OCI-LY1 (cell line): ENCODE measurements around the gene WDR70.
"Not testable (repeated sequence)": the region's sequence is repeated elsewhere in the genome, so short reads cannot be mapped to it uniquely, and the experiment has no call there.

Experiments used
- H2AFZ ChIP-seq: fragments of 200-600 bp; sonication (generic), shearing (Covaris generic); 2 replicates; pipeline ENCODE4 v1.6.0; 2014; ENCODE audit warnings: antibody characterized with exemption, mild to moderate bottlenecking, low read length
- H3F3A ChIP-seq: fragments of 200-600 bp; sonication (generic), shearing (Covaris generic); 2 replicates; pipeline ENCODE4 v1.6.0; 2014; ENCODE audit warnings: mild to moderate bottlenecking, antibody characterized with exemption, low read length, moderate library complexity; ENCODE audit not compliant: insufficient read depth
- H3K27ac ChIP-seq: fragments of 200-600 bp; sonication (generic); 2 replicates; pipeline ENCODE4 v1.5.1; 2014; ENCODE audit warnings: low read length, mixed run types, mild to moderate bottlenecking, low read depth; ENCODE audit not compliant: poor library complexity, severe bottlenecking
- H3K27me3 ChIP-seq: fragments of 200-600 bp; sonication (generic); 2 replicates; pipeline ENCODE4 v1.6.0; 2014; ENCODE audit warnings: antibody characterized with exemption, mild to moderate bottlenecking, low read length, moderate library complexity; ENCODE audit not compliant: insufficient read depth
- H3K36me3 ChIP-seq: fragments of 200-600 bp; sonication (generic); 2 replicates; pipeline ENCODE4 v1.6.1; 2014; ENCODE audit warnings: mild to moderate bottlenecking, antibody characterized with exemption, low read length, moderate library complexity, mixed read lengths; ENCODE audit not compliant: insufficient read depth
- H3K4me1 ChIP-seq: fragments of 200-600 bp; sonication (generic); 2 replicates; pipeline ENCODE4 v1.5.1; 2014; ENCODE audit warnings: mild to moderate bottlenecking, low read length, moderate library complexity; ENCODE audit not compliant: insufficient read depth, severe bottlenecking
- H3K4me2 ChIP-seq: fragments of 200-600 bp; sonication (generic), shearing (Covaris generic); 2 replicates; pipeline ENCODE4 v1.6.1; 2014; ENCODE audit warnings: low read length
- H3K4me3 ChIP-seq: fragments of 200-600 bp; sonication (generic); 2 replicates; pipeline ENCODE4 v1.5.1; 2014; ENCODE audit warnings: low read length, low read depth, mild to moderate bottlenecking, mixed read lengths; ENCODE audit not compliant: poor library complexity, severe bottlenecking
- H3K79me2 ChIP-seq: fragments of 200-600 bp; shearing (Covaris generic); 2 replicates; pipeline ENCODE4 v1.6.1; 2016; ENCODE audit warnings: mixed run types, low read length, mixed read lengths; ENCODE audit not compliant: insufficient read depth
- H3K9ac ChIP-seq: fragments of 200-600 bp; sonication (generic), shearing (Covaris generic); 2 replicates; pipeline ENCODE4 v1.6.1; 2014; ENCODE audit warnings: mild to moderate bottlenecking, low read length, mixed read lengths
- H3K9me2 ChIP-seq: fragments of 200-600 bp; sonication (generic), shearing (Covaris generic); 2 replicates; pipeline ENCODE4 v1.6.1; 2014; ENCODE audit warnings: low read depth, mild to moderate bottlenecking, low read length, mixed read lengths
- H3K9me3 ChIP-seq: fragments of 200-600 bp; shearing (Covaris generic); 2 replicates; pipeline ENCODE4 v1.6.1; 2014; ENCODE audit warnings: low read length, mixed read lengths
- H4K20me1 ChIP-seq: fragments of 200-600 bp; sonication (generic), shearing (Covaris generic); 2 replicates; pipeline ENCODE4 v1.6.0; 2016; ENCODE audit warnings: mild to moderate bottlenecking, low read length; ENCODE audit not compliant: insufficient read depth
- CTCF ChIP-seq: fragments of 200-600 bp; sonication (generic), shearing (Covaris generic); IDR thresholded peaks from 2 replicates; pipeline ENCODE4 v1.5.1; 2017; ENCODE audit warnings: mild to moderate bottlenecking, antibody characterized with exemption, low read length, moderate library complexity, mixed read lengths
- EZH2 ChIP-seq: fragments of 200-600 bp; sonication (generic), shearing (Covaris generic); IDR thresholded peaks from 2 replicates; pipeline ENCODE4 v1.8.0; 2017; ENCODE audit warnings: borderline replicate concordance, mixed run types, mild to moderate bottlenecking, antibody characterized with exemption, low read length, moderate library complexity, mixed read lengths

The WDR70 gene

GRCh38 chr5:37391591-37391990 is 12.5 kb downstream of the WDR70 start:
- Histone ChIP-seq H3K27me3 (no peaks in the 10 kb centered on the region), H3F3A (no peaks in the 10 kb centered on the region), H3K4me2 (no peak overlapping the region), H2AFZ (no peak overlapping the region), H3K4me1 (no peaks in the 10 kb centered on the region), H4K20me1 (no peaks in the 10 kb centered on the region), H3K4me3 (no peak overlapping the region), H3K9me2 (no peaks in the 10 kb centered on the region), H3K9me3 (no peaks in the 10 kb centered on the region), H3K36me3 (peaks cover 22% of the 10 kb centered on the region), H3K9ac (no peak overlapping the region), H3K27ac (no peak overlapping the region), H3K79me2 (no peaks in the 10 kb centered on the region)
- no peak for TF ChIP-seq EZH2

- no peaks in the 10 kb centered on the region for H3K79me2 ChIP-seq
- no peak overlapping the region for H3K4me3 ChIP-seq
- no peaks in the 10 kb centered on the region for H3K27me3 ChIP-seq
- no peak overlapping the region for H3K4me2 ChIP-seq
- H4K20me1 ChIP-seq: no peaks in the 10 kb centered on the region
- H3K27ac ChIP-seq: no peak overlapping the region
- H3K4me1 ChIP-seq: no peaks in the 10 kb centered on the region
- no peaks in the 10 kb centered on the region for H3K9me2 ChIP-seq
- H3F3A ChIP-seq: no peaks in the 10 kb centered on the region
- no peak for TF ChIP-seq CTCF
- TF ChIP-seq EZH2: no peak
- H3K9me3 ChIP-seq: no peaks in the 10 kb centered on the region
- H2AFZ ChIP-seq: no peak overlapping the region
- no peak overlapping the region for H3K9ac ChIP-seq
- H3K36me3 ChIP-seq: peaks cover 26% of the 10 kb centered on the region
These were observed 17.2 kb downstream of the WDR70 start for GRCh38 chr5:37396352-37396751.

GRCh38 chr5:37400501-37400900 is 21.4 kb downstream of the WDR70 start:
- Histone ChIP-seq H3K4me1 (no peaks in the 10 kb centered on the region), H3K9ac (no peak overlapping the region), H2AFZ (no peak overlapping the region), H3K79me2 (no peaks in the 10 kb centered on the region), H3K27ac (no peak overlapping the region), H3K4me3 (no peak overlapping the region), H3F3A (no peaks in the 10 kb centered on the region), H3K27me3 (no peaks in the 10 kb centered on the region), H3K9me3 (no peaks in the 10 kb centered on the region), H3K9me2 (no peaks in the 10 kb centered on the region), H3K4me2 (no peak overlapping the region), H4K20me1 (no peaks in the 10 kb centered on the region), H3K36me3 (peaks cover 6% of the 10 kb centered on the region)
- TF ChIP-seq EZH2 (no peak), CTCF (no peak)

GRCh38 chr5:37412515-37412914 is 33.4 kb downstream of the WDR70 start:
- Histone ChIP-seq H3K4me1 (no peaks in the 10 kb centered on the region), H3F3A (no peaks in the 10 kb centered on the region), H3K27me3 (no peaks in the 10 kb centered on the region), H3K36me3 (no peaks in the 10 kb centered on the region), H3K9ac (no peak overlapping the region), H3K9me2 (no peaks in the 10 kb centered on the region), H3K27ac (no peak overlapping the region), H3K9me3 (no peaks in the 10 kb centered on the region), H3K79me2 (no peaks in the 10 kb centered on the region), H3K4me2 (no peak overlapping the region), H4K20me1 (no peaks in the 10 kb centered on the region), H2AFZ (no peak overlapping the region), H3K4me3 (no peak overlapping the region)
- TF ChIP-seq CTCF (no peak), EZH2 (no peak)

- not testable (repeated sequence) for H3K9me3 ChIP-seq, H4K20me1 ChIP-seq, H3K4me3 ChIP-seq, H3K27me3 ChIP-seq, H3K27ac ChIP-seq, H3F3A ChIP-seq, H2AFZ ChIP-seq, H3K4me1 ChIP-seq, H3K4me2 ChIP-seq, H3K79me2 ChIP-seq, H3K9ac ChIP-seq, H3K36me3 ChIP-seq, H3K9me2 ChIP-seq
These were observed 36.3 kb downstream of the WDR70 start for GRCh38 chr5:37415456-37415855.
